Ovary (tissue), 3 donors: Measurements from ENCODE around the gene SFSWAP.

ENCODE experiments used
- POLR2A ChIP-seq: fragments of 450-650 bp; IDR thresholded peaks from one replicate; pipeline ENCODE4 v1.6.1; 2017; ENCODE audit warnings: antibody characterized with exemption, mild to moderate bottlenecking, moderate library complexity
- TF ChIP-seq, protein P1 (sequence below), 3 donors: fragments of 450-650 bp in 2 of 3; fragments of 200-600 bp in 1 of 3; IDR thresholded peaks; one replicate each; pipeline versions ENCODE4 v1.5.1 to v1.8.0; 2016 to 2022; ENCODE audit warnings: antibody characterized with exemption in 3 of 3, mild to moderate bottlenecking in 1 of 3
- donor health status: DM: no; HTN: no; CAD: no.

DNA sequence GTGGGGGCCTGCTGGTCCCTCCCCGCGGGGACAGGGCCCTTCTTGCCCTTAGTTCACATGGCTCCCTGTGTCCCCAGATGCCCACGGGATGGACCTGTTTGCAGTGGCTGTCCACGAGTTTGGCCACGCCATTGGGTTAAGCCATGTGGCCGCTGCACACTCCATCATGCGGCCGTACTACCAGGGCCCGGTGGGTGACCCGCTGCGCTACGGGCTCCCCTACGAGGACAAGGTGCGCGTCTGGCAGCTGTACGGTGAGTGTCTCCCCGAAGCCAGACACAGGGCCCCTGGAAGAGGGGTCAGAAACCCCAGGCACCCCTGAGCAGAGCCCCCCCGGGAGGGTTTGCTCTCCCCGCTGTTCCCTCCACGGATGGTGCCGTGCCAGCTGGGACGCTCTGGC lies 130.7 kb downstream of the SFSWAP start:
- TF ChIP-seq POLR2A, result no peak
- TF ChIP-seq, protein P1, sequence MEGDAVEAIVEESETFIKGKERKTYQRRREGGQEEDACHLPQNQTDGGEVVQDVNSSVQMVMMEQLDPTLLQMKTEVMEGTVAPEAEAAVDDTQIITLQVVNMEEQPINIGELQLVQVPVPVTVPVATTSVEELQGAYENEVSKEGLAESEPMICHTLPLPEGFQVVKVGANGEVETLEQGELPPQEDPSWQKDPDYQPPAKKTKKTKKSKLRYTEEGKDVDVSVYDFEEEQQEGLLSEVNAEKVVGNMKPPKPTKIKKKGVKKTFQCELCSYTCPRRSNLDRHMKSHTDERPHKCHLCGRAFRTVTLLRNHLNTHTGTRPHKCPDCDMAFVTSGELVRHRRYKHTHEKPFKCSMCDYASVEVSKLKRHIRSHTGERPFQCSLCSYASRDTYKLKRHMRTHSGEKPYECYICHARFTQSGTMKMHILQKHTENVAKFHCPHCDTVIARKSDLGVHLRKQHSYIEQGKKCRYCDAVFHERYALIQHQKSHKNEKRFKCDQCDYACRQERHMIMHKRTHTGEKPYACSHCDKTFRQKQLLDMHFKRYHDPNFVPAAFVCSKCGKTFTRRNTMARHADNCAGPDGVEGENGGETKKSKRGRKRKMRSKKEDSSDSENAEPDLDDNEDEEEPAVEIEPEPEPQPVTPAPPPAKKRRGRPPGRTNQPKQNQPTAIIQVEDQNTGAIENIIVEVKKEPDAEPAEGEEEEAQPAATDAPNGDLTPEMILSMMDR (IDR thresholded peaks at IDR 0.05), result no peak
